ENCODE data around the gene CEP41. TPM values are rescaled to one million over a fixed set of nuclear protein-coding genes. Genes with fewer than 3 reads are reported as not detected.

CEP41 gene
- total RNA-seq, 1 donor, result 21.6 TPM

DNA sequence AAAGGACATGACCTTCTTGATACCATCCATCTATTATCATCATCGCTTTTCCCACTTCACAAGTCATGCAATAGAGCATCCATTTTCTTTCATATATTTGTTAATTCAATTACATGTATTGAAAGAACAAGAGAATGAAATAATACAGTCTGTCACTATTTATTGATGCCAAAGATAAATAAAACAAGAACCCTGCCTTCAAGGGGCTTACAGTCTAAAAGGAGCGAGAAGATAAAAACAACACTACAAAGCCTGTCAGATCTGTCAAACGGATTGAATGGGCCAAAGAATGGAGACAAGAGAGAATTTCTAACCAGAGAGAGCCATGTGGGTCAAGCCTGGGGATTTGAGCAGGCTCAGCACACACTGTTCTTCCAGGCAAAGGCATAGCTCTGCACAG lies 80.3 kb downstream of the CEP41 start:
- DNase-seq (ENCODE audit: low read depth), result no peak
- TF ChIP-seq, protein P1, sequence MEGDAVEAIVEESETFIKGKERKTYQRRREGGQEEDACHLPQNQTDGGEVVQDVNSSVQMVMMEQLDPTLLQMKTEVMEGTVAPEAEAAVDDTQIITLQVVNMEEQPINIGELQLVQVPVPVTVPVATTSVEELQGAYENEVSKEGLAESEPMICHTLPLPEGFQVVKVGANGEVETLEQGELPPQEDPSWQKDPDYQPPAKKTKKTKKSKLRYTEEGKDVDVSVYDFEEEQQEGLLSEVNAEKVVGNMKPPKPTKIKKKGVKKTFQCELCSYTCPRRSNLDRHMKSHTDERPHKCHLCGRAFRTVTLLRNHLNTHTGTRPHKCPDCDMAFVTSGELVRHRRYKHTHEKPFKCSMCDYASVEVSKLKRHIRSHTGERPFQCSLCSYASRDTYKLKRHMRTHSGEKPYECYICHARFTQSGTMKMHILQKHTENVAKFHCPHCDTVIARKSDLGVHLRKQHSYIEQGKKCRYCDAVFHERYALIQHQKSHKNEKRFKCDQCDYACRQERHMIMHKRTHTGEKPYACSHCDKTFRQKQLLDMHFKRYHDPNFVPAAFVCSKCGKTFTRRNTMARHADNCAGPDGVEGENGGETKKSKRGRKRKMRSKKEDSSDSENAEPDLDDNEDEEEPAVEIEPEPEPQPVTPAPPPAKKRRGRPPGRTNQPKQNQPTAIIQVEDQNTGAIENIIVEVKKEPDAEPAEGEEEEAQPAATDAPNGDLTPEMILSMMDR (IDR thresholded peaks at IDR 0.05; ENCODE audit: insufficient read depth, low read length), result no peak

DNA sequence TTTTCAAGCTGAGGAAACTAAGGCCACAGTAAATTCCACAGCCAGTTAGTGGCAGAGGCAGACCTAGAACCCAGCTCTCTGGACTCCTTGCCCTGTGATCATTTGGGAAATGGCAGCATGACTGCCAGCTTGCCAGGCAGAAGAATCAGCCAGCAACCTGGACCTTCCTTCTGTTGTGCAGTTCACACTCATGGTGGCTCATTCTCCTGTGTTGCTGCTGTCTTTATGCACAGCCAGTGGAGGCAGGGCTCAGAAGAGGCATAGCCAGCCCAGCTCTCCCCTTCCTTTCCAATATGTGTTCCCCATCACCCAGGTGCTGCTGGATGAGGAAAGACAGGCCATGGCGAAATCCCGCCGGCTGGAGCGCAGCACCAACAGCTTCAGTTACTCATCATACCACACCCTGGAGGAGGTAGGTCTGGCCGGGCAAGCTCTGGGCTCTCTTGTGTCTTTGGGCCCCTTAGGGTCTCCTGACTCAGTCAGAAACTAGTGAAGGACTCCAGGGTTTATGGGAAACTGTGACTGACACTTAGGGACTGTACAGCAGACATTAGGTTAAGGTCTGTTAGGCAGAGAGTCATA lies 81.4 kb downstream of the CEP41 start:
- TF ChIP-seq, protein P1 (IDR thresholded peaks at IDR 0.05; ENCODE audit: insufficient read depth, low read length), result no peak
- no peak overlapping the region for H3K4me3 ChIP-seq (ENCODE audit: low read depth, low read length)
- no peak for DNase-seq (ENCODE audit: low read depth)

More for the DNA sequence above, 80.3 kb downstream of the CEP41 start:
- no peak overlapping the region for H3K4me3 ChIP-seq (ENCODE audit: low read depth, low read length)

DNA sequence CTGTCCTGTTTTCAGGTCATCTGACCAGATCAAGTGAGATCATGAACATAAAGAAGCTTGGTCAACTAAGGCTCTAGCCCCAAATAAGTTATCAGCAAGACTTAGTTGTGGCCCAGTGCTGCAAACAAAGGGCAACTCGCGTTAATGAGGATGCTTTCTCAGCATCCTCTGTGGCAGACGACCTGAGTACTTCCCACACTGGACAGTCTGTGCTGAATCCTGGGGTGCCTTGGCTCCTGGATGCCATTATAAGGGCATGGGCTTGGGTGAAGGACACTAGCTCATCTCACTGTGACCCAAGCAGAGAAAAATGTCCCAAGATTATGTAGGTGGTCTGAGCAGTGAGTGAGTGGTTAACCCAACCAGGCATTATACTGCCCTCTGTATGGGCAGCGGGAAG lies 82.3 kb downstream of the CEP41 start:
- DNase-seq (ENCODE audit: low read depth), result no peak
- TF ChIP-seq, protein P1 (IDR thresholded peaks at IDR 0.05; ENCODE audit: insufficient read depth, low read length), result no peak
- H3K4me3 ChIP-seq (ENCODE audit: low read depth, low read length), result no peak overlapping the region

DNA sequence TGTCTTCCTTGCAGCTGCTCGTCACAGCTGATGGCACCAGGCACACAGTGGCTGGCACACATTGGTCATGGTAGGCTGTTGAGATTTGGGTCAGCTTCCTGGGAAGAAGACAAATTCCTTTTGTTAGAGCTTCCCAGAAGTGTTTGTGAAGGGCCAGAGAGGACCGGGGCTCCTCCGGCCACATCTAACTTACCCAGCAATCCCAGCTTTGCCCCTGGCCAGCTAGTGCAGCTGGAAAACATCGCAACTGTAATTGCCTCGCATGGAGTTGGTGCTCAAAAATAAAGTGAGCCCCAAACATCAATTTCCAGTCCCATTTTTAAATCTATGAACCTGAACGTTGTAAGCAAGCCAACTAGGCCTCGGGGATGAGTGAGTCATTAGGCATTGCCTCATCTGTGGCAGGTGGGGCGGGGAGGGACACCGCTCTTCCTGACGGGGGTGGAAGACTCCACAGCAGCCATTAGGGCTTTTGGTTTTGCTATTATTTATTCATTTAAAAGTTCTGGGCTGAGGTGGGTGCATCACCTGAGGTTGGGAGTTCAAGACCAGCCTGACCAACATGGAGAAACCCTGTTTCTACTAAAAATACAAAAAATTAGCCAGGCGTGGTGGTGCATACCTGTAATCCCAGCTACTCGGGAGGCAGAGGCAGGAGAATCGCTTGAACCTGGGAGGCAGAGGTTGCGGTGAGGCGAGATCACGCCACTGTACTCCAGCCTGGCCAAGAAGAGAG lies 83.8 kb downstream of the CEP41 start:
- peak; percentile 84 for DNase-seq (ENCODE audit: low read depth)
- H3K4me3 ChIP-seq (ENCODE audit: low read depth, low read length), result no peak overlapping the region
- TF ChIP-seq, protein P1 (IDR thresholded peaks at IDR 0.05; ENCODE audit: insufficient read depth, low read length), result no peak

DNA sequence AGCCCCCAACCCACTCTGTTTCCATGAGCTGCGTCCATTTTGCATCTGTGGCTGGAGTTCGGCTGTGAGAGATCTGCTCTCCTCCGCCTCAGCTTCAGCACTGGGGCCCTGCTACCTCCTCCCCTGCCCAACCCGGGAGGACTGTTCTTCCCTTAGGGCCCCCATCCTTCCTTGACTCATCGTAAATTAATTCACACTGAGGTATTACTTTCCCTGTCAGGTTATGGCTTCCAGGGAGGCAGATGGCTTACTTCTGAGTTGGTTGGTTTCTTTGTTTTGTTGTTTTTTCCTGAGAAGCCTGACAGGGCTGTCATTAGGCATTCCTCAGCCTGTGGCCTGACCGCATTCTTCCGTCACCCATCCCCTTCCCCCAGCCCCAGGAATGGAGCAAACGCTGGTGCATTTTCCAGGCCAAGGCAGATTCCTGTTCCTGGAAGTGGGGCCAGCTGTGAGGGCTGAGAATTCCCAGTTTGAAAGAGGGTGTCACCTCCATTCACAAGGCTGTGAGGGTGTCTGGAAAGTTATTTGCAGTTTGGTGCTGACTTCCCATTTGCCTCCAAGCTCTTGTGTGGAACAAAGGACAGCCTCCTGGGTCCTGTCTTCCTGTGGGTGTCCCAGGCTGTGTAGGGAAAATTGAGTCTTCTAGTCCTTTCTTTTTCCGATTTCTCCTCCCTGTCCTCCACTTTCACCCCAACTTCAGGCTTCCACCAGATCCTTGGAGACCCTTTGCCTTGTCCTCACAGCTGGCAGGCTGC lies 84.5 kb downstream of the CEP41 start:
- DNase-seq (ENCODE audit: low read depth), result peak; percentile 96
- TF ChIP-seq, protein P1 (IDR thresholded peaks at IDR 0.05; ENCODE audit: insufficient read depth, low read length), result no peak
- no peak overlapping the region for H3K4me3 ChIP-seq (ENCODE audit: low read depth, low read length)

DNA sequence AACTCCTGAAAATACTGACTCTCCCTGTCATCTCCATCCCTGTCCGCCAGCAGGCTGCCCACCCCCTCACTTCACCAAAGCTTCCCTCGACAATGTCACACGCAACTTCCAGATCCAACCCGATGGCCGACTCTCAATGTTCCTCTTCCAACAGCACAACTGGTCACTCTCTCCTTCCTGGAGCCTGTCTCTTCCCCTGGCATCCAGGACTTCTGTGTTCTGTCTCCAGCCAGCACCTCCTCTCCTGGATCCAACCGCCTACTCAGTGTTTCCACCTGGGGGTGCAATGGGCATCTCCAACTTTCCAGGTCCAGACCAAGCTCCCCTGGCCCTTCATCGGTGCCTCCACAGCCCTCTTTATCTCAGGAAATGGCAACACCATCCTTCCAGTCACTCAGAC lies 87.6 kb downstream of the CEP41 start:
- TF ChIP-seq, protein P1 (IDR thresholded peaks at IDR 0.05; ENCODE audit: insufficient read depth, low read length), result no peak
- H3K4me3 ChIP-seq (ENCODE audit: low read depth, low read length), result no peak overlapping the region
- DNase-seq (ENCODE audit: low read depth), result no peak
